ENCODE results near the gene EEA1.

- TF ChIP-seq TAF1 (IDR thresholded peaks at IDR 0.05; ENCODE audit: low read depth, low read length) (no peak), ATF2 (IDR thresholded peaks at IDR 0.05; ENCODE audit: low read length) (no peak), CTCF (IDR thresholded peaks at IDR 0.05; ENCODE audit: control extremely low read depth in 1 of 3, insufficient read depth in 1 of 3, low read depth in 1 of 3, low read length in 3 of 3) (no peak), ATF3 (IDR thresholded peaks at IDR 0.05; ENCODE audit: insufficient read depth, low read depth, low read length) (no peak), POLR2A (IDR thresholded peaks at IDR 0.05; ENCODE audit: control extremely low read depth in 1 of 2, low read depth in 2 of 2, low read length in 2 of 2) (no peak), USF2 (IDR thresholded peaks at IDR 0.05; ENCODE audit: low read length) (no peak), EP300 (IDR thresholded peaks at IDR 0.05; ENCODE audit: borderline replicate concordance in 1 of 2, low read depth in 2 of 2, low read length in 2 of 2) (no peak), NRF1 (IDR thresholded peaks at IDR 0.05; ENCODE audit: low read depth, low read length) (no peak), ZNF274 (IDR thresholded peaks at IDR 0.05; ENCODE audit: borderline replicate concordance, extremely low read depth, low read length) (no peak)
Observed at GRCh38 chr12:92721656-92722055, 207.4 kb downstream of the EEA1 start.

Measured in H1 (cell line).